ENCODE data around the gene ATP8A2.

The ATP8A2 gene

GRCh38 chr13:25686831-25687470 lies 315.2 kb downstream of the ATP8A2 start:
- no peak for DNase-seq (ENCODE audit: low spot score)

GRCh38 chr13:25687471-25688225 lies 315.9 kb downstream of the ATP8A2 start:
- no peak for DNase-seq (ENCODE audit: low spot score)

DNA sequence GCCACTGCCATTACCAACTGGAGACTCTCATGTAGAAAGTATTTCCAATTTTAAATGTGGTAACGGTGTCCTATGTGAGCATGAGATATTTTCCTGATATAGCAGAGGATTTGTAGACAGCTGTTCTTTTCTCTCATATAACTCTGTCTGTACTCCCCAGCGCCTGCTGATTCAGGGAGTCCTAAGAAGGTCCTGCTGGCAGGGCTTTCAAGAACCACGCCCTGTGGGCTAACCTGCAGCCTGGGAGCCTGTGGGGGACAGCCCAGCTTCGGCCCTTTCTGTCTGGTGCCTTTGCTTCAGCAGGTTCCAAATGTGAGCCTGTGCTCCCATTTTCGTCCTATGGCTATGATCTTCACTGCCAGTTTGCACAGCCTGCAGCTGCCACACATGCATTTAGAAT lies 316.8 kb downstream of the ATP8A2 start:
- DNase-seq (ENCODE audit: low spot score), result peak; percentile 69

GRCh38 chr13:25689539-25689938 lies 317.8 kb downstream of the ATP8A2 start:
- DNase-seq (ENCODE audit: low spot score), result no peak

GRCh38 chr13:25690582-25690981 lies 318.8 kb downstream of the ATP8A2 start:
- no peak for DNase-seq (ENCODE audit: low spot score)

DNA sequence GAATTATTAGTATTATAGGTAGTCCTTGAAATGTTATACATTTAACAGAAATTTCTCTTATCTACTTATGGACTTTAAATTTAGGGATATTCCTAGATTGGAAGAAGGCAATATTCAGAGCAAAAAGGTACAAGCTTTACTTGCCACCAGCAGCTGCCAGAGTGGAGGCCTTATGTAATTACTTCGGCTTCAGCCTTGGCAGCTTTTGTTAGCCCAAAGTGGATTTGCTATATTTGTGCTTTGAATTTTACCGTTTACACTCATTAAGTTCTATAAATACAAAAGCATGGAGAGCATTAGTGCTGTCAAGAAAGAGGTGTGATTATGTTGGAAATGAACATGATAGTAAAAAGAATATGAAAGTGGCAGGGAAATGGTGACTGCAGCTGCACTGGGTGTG lies 319.9 kb downstream of the ATP8A2 start:
- no peak for DNase-seq (ENCODE audit: low spot score)

DNA sequence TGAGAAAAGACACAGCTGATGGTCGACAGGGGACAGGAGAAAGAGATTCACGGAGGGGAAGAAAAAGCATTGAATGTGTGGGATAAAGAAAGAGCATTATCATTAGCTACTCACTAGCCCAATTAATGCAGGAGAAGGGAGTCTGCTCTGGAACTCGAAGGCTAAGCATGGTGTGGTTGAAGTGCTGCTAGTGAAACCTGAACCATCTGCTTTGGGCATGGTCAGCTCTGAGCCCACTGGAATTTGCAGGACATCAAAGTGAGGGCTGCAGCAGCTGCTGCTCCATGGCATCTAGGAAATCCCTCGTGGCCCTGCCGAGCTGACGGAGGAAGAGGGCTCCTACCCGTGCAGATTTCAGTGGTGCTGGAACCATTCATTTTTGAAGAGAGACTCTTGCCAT lies 320.3 kb downstream of the ATP8A2 start:
- no peak for DNase-seq (ENCODE audit: low spot score)

DNA sequence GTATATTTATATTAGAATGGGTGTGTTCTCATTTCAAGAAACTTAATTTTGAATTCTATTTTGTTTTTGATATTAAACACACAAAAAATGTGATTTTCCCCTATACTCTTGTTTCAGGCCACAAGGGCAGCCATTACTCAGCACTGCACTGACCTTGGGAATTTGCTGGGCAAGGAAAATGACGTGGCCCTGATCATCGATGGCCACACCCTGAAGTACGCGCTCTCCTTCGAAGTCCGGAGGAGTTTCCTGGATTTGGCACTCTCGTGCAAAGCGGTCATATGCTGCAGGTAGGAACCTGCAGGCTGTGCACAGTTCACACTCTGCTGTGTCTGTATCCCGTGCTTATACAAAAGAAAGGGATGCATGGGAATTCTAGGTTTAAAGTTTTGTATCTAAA lies 327.3 kb downstream of the ATP8A2 start:
- no peak for DNase-seq (ENCODE audit: low spot score)

GRCh38 chr13:25699600-25699999 lies 327.8 kb downstream of the ATP8A2 start:
- no peak for DNase-seq (ENCODE audit: low spot score)

GRCh38 chr13:25701304-25701703 lies 329.5 kb downstream of the ATP8A2 start:
- no peak for DNase-seq (ENCODE audit: low spot score)

DNA sequence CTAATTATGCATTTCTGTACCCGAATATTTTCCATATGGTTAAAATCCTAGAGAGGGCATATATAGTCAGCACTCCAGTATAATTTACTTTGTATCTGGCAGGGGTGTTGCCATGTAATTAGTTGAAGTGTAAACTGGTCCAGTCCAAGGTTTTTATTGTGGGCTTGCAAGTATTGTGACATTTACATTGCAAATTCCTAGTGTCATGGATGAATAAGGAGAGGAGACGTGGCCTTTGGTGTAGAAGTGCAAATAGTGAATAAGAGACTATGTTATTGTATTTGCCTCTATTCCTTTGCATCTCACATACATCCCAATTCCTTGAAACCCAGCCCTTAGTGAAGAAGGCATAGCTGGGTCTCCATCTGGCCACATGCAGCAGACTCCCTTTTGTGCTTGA lies 330.6 kb downstream of the ATP8A2 start:
- no peak for DNase-seq (ENCODE audit: low spot score)

GRCh38 chr13:25707726-25708125 lies 336.0 kb downstream of the ATP8A2 start:
- no peak for DNase-seq (ENCODE audit: low spot score)

GRCh38 chr13:25708268-25708667 lies 336.5 kb downstream of the ATP8A2 start:
- DNase-seq (ENCODE audit: low spot score), result no peak

DNA sequence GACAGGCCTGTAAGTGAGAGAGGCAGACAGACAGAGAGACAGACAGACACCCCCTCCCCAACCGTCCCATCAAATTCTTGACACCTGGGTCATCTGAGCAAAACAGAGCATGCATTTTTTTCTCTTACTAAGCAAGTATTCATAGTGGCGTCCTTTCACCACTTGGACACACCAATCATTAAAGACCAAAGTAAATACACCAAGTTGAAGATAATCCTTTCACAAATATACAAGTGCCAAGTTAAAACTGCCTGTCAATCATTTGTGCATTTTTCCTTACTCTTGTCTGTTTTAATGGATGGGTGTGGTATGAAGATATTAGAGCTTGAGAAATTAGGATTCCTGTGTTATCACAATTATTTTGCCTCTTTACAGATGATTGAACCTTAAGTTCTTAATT lies 337.3 kb downstream of the ATP8A2 start:
- DNase-seq (ENCODE audit: low spot score), result no peak

DNA sequence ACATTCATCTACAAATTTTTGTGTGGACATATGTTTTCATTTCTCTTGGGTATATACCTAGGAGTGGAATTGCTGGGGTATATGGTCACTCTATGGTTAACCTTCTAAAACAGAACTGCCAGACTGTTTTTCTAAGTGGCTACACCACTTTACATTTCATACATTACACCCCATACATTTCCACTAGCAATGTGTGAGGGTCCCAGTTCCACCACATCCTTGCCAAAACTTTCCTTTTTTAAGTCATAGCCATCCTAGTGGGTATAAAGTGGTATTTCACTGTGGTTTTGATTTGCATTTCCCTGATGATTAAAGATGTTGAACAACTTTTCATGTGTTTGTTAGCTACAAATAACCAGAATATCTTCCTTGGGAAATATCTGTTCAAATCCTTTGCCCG lies 344.0 kb downstream of the ATP8A2 start:
- DNase-seq (ENCODE audit: low spot score), result no peak

- no peak for DNase-seq (ENCODE audit: low spot score)
These were observed 346.0 kb downstream of the ATP8A2 start for GRCh38 chr13:25717666-25718197.

DNA sequence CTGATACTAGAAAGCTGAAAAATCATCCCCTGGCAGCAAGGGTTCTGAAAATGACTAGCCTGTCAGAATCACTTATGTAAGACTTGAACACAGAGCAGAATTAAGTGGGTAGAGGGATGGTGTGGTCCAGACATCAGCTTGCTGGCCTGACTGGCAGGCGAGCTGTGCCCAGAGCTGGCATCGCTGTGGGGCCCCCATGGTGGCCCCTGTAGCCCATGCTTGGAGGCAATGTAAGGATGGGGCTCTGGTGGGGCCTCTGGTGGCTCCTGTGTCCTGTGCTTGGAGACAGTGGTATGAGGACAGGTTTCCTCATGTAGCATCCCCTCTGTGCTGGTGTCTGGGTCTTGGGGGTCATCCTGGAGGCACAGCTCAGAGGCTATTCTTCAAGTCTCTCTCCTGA lies 347.9 kb downstream of the ATP8A2 start:
- no peak for DNase-seq (ENCODE audit: low spot score)

DNA sequence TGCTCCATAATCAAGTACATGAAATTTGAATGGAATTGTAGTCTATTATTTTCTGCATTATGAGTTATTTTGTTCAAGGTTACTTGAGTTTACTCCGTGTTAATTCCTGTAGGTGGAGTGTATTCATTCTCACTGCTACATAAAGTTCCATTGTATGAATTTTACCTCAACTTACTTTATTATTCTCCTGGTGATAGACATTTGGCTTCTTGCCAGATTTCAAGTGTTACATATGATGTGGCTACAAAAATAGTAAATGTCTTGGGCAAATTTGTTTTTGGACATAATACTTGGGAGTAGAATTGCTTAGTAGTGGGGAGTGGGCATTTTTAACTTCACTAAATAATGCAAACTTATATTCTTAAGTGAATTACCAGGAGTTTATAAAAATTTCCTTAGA lies 351.1 kb downstream of the ATP8A2 start:
- DNase-seq (ENCODE audit: low spot score), result no peak

GRCh38 chr13:25725104-25725503 lies 353.3 kb downstream of the ATP8A2 start:
- no peak for DNase-seq (ENCODE audit: low spot score)

GRCh38 chr13:25727250-25727649 lies 355.5 kb downstream of the ATP8A2 start:
- DNase-seq (ENCODE audit: low spot score), result no peak

GRCh38 chr13:25727810-25728209 lies 356.0 kb downstream of the ATP8A2 start:
- no peak for DNase-seq (ENCODE audit: low spot score)

DNA sequence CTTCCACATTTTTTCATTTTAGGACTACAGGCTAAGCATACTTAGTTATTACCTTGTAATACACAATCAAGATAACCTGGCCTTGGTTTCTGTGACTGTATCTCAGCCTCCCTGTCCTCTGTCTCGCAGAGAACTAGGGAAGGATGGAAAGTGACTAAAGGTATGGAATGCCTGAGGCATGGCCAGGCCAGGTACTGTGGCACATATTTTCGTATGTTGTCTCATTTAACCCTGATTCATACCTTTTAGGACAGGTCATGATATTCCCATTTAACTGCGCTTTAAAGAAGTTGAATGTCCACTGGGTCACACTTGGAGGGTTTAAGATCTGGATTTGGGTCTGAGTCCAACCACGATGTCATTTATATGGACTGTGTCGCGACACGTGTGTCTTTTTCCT lies 357.4 kb downstream of the ATP8A2 start:
- DNase-seq (ENCODE audit: low spot score), result no peak

DNA sequence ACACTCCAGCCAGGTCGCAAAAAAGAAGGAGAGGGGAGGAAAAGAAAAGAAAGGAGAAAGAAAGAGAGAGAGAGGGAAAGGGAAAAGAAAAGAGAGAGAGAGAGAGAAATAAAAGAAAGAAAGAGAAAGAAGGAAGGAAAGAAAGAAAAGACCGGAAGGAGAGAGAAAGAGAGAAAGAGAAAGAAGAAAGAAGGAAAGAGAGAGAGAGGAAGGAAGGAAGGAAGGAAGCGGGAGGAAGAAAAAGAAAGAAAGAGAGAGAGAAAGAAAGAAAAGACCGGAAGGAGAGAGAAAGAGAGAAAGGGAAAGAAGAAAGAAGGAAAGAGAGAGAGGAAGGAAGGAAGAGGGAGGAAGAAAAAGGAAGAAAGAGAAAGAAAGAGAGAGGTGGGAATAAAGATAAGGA lies 359.3 kb downstream of the ATP8A2 start:
- DNase-seq (ENCODE audit: low spot score), result no peak

- no peak for DNase-seq (ENCODE audit: low spot score)
These were observed 359.8 kb downstream of the ATP8A2 start for GRCh38 chr13:25731536-25731935.
